ENCODE measurements around the gene PREX1. TPM values are rescaled to one million over a fixed set of nuclear protein-coding genes. Genes with fewer than 3 reads are reported as not detected.

Gene PREX1
- total RNA-seq, 1 donor from 2014 or later = 68.2 TPM

DNA sequence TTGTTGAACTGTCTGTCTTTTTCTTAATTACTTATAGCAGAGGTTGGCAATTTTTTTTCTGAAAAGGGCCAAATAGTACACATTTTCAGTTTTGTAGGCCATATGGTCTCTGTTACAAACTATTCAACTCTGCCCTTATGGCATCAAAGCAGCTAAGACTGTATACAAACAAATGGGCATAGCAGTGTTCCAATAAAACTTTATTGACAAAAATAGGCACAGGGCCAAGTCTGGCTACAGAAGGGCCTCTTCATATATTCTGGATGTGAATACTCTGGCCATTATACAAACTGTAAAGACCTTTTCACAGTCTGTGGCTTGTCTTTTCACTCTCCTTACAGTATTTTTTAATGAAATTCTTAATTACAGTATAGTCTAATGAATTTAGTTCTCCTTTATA lies 132.1 kb downstream of the PREX1 start:
- no peak for DNase-seq (ENCODE audit: low spot score)
- no peaks in the 10 kb centered on the region for H3K27me3 Mint-ChIP-seq (ENCODE audit: insufficient read depth)
- H3K9me3 Mint-ChIP-seq = no peaks in the 10 kb centered on the region
- H3K27ac Mint-ChIP-seq = no peak overlapping the region
- H3K4me1 Mint-ChIP-seq (ENCODE audit: low read depth) = peaks cover 19% of the 10 kb centered on the region
- intact Hi-C loops (cut with micrococcal nuclease) = no loop called here
- H3K36me3 Mint-ChIP-seq (ENCODE audit: low read depth) = peaks cover 59% of the 10 kb centered on the region
- H3K4me3 Mint-ChIP-seq = no peak overlapping the region

DNA sequence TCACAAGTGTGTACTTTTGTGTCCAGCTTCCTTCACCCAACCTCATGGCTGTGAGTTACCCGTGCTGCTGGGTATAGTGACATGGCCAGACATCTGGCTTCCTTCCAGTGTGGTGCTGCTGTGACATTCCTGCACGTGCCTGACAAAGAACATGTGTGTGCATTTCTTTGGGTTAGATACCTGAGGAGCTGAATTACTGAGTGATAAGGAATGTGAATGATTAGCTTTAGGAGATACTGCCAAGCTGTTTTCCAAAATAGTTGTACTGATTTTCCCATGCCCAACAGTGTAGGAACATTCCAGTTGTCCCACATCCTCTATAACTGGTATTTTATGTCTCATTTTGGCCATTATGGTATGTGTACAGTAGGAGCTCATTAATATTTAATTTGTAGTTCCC lies 132.5 kb downstream of the PREX1 start:
- intact Hi-C loops (cut with micrococcal nuclease) = no loop called here
- DNase-seq (ENCODE audit: low spot score) = no peak
- H3K27ac Mint-ChIP-seq = peak overlapping the region; percentile 64
- peaks cover 56% of the 10 kb centered on the region for H3K36me3 Mint-ChIP-seq (ENCODE audit: low read depth)
- H3K4me1 Mint-ChIP-seq (ENCODE audit: low read depth) = peaks cover 19% of the 10 kb centered on the region
- no peaks in the 10 kb centered on the region for H3K27me3 Mint-ChIP-seq (ENCODE audit: insufficient read depth)
- H3K4me3 Mint-ChIP-seq = no peak overlapping the region
- no peaks in the 10 kb centered on the region for H3K9me3 Mint-ChIP-seq

DNA sequence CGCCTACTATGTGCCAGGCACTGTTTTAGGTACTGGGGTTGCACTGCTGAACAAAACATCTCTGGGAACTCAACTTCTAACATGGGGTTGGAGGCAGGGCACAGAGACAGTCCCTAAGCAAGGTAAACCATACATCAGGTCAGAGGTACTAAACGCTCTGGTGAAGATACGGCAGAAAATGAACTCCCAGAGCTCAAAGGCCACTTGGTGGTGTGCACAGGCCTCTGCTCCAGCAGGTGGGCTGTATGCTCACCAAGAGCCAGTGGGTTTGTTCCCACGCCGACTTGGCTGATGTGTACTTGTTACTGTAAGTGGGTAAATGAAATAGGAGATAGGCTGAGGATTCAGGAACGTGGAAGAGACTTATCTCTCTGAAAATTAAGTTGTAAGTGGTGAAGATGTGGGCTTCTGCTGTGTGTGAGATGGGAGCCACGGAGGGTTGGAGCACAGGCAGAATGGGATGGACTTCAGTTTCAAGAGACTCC lies 133.4 kb downstream of the PREX1 start:
- no peaks in the 10 kb centered on the region for H3K9me3 Mint-ChIP-seq
- H3K27me3 Mint-ChIP-seq (ENCODE audit: insufficient read depth) = no peaks in the 10 kb centered on the region
- DNase-seq (ENCODE audit: low spot score) = no peak
- peaks cover 54% of the 10 kb centered on the region for H3K36me3 Mint-ChIP-seq (ENCODE audit: low read depth)
- intact Hi-C loops (cut with micrococcal nuclease) = no loop called here
- peaks cover 18% of the 10 kb centered on the region for H3K4me1 Mint-ChIP-seq (ENCODE audit: low read depth)
- no peak overlapping the region for H3K27ac Mint-ChIP-seq
- no peak overlapping the region for H3K4me3 Mint-ChIP-seq

DNA sequence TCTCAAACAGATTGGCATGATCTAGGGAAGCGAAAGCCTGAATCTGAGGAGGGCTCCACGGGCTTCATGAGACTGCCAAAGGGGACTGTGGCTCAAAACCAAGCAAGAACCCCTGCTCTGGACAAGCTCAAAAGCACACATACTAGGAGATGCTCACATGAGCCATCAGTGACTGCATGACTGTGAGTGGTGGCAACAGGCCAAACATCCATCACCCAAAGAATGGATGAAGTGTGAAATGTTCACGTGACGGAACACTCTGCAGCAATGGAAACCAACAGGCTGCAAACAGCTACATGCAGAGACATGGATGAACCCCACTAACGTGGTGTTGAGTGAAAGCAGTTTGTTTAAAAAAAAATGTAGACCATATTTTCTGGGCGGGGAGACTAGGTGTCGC lies 136.3 kb downstream of the PREX1 start:
- Mint-ChIP-seq H3K9me3 (no peaks in the 10 kb centered on the region), H3K27ac (no peak overlapping the region), H3K27me3 (ENCODE audit: insufficient read depth) (no peaks in the 10 kb centered on the region), H3K36me3 (ENCODE audit: low read depth) (peaks cover 49% of the 10 kb centered on the region), H3K4me1 (ENCODE audit: low read depth) (peaks cover 25% of the 10 kb centered on the region), H3K4me3 (no peak overlapping the region)
- no peak for DNase-seq (ENCODE audit: low spot score)
- intact Hi-C loops (cut with micrococcal nuclease) = no loop called here

DNA sequence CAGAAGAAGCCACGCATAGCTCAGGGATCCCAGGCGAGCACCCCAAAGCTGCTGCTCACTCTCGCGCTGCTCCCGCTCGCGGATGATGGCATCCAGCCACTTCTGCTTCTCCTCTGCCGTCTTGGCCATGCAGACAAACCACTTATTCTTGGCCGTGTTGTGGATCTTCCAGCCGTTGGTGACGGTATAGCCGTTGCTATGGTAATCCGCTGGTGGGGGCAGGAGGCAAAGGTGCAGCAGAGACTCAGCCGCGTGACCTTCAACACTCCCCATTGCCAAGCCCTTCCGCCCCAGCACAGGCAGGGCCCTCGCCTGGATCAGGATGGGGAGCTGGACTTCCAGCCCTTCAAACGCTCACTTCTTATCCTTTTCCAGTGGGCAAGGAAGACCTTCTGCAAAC lies 136.9 kb downstream of the PREX1 start:
- H3K9me3 Mint-ChIP-seq = no peaks in the 10 kb centered on the region
- H3K36me3 Mint-ChIP-seq (ENCODE audit: low read depth) = peaks cover 45% of the 10 kb centered on the region
- intact Hi-C loops (cut with micrococcal nuclease) = no loop called here
- no peaks in the 10 kb centered on the region for H3K27me3 Mint-ChIP-seq (ENCODE audit: insufficient read depth)
- no peak overlapping the region for H3K4me3 Mint-ChIP-seq
- no peak for DNase-seq (ENCODE audit: low spot score)
- H3K27ac Mint-ChIP-seq = no peak overlapping the region
- peaks cover 25% of the 10 kb centered on the region for H3K4me1 Mint-ChIP-seq (ENCODE audit: low read depth)

DNA sequence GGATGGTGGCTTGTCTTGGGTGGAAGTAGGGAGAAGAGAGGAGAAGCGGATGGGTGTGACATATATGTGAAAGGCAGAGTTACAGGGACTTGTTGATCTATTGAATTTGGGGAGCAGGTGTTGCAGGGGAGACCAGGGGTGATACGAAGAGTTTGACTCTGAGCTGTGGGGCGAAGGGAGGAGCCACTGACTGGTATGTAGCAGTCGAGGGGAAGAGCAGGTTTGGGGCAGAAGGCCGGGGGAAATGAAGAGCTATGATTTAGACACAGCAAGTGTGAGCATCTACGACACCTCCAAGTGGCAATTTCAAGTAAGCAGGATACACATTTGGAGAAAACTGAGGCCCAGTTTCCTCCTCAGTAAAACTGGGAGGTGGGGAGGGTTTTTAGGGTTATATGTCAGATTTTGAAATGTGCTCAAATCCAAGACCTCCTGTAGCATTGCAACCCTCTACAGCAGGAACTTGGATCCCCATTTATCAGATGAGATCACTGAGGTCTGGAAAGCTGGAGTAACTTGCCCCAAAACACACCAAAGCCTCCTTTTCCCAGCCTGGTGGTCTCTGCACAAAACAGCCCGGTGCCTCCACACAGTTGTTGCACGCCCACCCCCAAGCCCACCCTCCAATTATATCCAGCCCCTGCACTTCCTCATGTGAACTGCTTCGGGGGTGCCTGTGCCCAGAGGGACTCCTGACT lies 137.8 kb downstream of the PREX1 start:
- no peak for DNase-seq (ENCODE audit: low spot score)
- H3K4me3 Mint-ChIP-seq = no peak overlapping the region
- no peaks in the 10 kb centered on the region for H3K27me3 Mint-ChIP-seq (ENCODE audit: insufficient read depth)
- peaks cover 26% of the 10 kb centered on the region for H3K4me1 Mint-ChIP-seq (ENCODE audit: low read depth)
- intact Hi-C loops (cut with micrococcal nuclease) = no loop called here
- H3K27ac Mint-ChIP-seq = peak overlapping the region; percentile 57
- H3K36me3 Mint-ChIP-seq (ENCODE audit: low read depth) = peaks cover 47% of the 10 kb centered on the region
- no peaks in the 10 kb centered on the region for H3K9me3 Mint-ChIP-seq

DNA sequence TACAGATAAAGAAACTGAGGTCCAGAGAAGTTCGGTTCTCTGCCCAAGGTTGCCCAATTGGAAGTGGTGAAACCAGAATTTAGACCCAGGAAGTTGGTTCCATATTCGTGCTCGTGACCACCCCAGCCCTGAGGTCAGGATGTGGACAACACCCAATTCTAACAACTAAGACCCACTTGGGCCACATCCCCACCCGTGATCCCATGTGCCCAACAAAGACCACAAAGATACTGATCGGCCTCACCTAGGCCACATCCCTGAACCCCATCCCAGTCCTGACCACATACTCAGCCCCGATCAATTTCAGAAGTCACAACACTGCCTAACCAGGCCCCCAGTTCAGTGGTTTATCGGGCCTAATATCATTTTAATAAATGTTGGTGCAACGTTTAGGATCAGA lies 138.4 kb downstream of the PREX1 start:
- Mint-ChIP-seq H3K27ac (no peak overlapping the region), H3K4me1 (ENCODE audit: low read depth) (peaks cover 31% of the 10 kb centered on the region), H3K4me3 (no peak overlapping the region), H3K36me3 (ENCODE audit: low read depth) (peaks cover 48% of the 10 kb centered on the region), H3K9me3 (no peaks in the 10 kb centered on the region), H3K27me3 (ENCODE audit: insufficient read depth) (no peaks in the 10 kb centered on the region)
- intact Hi-C loops (cut with micrococcal nuclease) = no loop called here
- DNase-seq (ENCODE audit: low spot score) = no peak

DNA sequence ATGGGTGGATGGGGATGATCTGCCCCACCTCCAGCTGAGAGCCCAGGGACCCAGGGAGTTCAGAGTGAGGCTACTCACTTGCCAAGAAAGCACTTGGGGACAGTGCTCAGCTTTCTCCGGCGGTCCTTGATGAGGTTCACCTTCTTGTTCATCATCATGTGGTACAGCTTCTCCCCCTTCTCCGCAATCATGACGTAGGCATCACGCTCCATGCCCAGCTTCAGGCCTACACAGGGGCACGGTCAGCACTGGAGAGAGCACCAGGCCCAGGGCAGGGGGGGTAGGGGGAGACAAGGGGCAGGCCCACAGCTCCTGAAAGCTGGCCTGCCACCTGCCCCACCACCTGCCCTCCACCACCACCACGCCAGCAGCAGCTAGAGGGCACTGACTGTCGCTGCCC lies 139.2 kb downstream of the PREX1 start:
- Mint-ChIP-seq H3K36me3 (ENCODE audit: low read depth) (peaks cover 53% of the 10 kb centered on the region), H3K4me1 (ENCODE audit: low read depth) (peaks cover 34% of the 10 kb centered on the region), H3K27ac (no peak overlapping the region), H3K9me3 (no peaks in the 10 kb centered on the region), H3K4me3 (no peak overlapping the region), H3K27me3 (ENCODE audit: insufficient read depth) (no peaks in the 10 kb centered on the region)
- intact Hi-C loops (cut with micrococcal nuclease) = no loop called here
- DNase-seq (ENCODE audit: low spot score) = no peak

DNA sequence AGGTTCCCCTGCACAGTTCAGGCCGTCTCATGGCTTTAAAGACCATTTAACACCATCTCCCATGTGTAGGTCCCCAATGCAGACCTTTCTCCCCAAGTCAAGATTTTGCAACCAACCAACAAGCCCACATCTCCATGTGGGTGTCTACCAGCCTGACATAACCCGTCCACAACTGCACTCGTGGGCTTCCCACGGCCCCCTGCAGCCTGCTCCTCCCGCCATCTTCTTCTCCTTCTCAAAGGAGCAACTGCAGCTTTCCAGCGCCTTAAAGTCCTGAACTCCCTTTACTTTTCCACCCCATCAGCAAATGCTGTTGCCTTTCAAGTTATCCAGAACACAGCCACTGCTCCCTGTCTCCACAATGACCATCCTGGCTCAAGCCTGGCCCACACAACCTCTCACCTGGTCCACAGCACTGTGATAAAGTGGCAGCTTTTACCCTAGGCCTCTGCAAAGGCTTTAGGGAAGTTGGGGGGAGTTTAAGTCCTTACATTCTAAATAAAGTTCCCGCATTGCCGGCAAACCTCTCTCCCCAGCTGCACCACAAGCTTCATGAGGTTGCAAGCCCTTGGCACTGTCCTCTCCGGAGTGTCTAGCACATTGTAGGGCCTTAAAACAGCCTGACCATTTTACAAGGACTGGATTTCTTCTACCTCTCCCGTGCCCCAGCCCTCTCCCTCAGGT lies 140.5 kb downstream of the PREX1 start:
- Mint-ChIP-seq H3K9me3 (no peaks in the 10 kb centered on the region), H3K27ac (peak overlapping the region; percentile 40), H3K4me1 (ENCODE audit: low read depth) (peaks cover 37% of the 10 kb centered on the region), H3K27me3 (ENCODE audit: insufficient read depth) (no peaks in the 10 kb centered on the region), H3K36me3 (ENCODE audit: low read depth) (peaks cover 56% of the 10 kb centered on the region), H3K4me3 (no peak overlapping the region)
- intact Hi-C loops (cut with micrococcal nuclease) = no loop called here
- no peak for DNase-seq (ENCODE audit: low spot score)

DNA sequence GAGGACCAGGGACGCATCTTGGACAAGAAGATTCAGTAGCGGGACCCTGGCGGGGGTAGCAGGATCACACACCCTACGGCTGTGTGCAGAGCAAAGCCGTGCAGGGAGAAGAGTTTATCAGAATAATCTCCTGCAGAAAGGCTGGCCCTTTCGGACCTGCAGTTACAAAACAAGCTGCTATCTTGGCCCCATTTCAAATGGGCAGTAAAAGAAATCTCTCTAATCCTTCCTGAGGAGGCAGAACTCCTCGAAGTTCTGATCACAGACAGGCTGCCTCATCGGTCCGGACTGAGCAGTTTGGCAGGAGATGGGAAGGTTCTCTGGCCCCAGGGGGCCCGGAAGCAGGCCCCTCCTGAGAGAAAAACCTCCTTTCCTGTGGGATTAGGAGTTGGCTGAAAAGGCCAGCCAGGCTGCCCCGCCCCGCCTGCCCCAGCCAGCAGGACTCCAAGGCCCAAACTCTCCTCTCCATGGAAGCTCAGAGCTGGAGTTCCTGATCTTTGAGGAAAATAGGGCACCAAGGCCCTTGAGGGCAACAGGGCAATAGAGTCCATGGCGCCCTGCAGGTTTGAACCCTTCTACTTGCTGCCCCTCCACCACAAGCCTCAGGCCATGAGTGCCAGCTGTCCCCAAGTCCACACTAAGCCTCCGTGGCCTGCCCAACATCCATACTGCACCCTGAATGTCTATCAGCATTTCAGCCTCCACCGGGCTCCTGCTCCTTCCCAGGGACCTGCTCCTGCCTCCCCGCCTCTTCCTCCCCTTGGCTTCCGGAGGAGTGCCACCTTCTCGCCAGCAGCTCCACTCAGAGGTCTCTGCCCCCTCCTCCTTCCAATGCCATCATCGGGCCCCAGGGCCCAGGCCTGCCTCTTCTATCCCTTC lies 141.3 kb downstream of the PREX1 start:
- Mint-ChIP-seq H3K9me3 (no peaks in the 10 kb centered on the region), H3K27me3 (ENCODE audit: insufficient read depth) (no peaks in the 10 kb centered on the region), H3K27ac (peak overlapping the region; percentile 40), H3K36me3 (ENCODE audit: low read depth) (peaks cover 54% of the 10 kb centered on the region), H3K4me3 (no peak overlapping the region), H3K4me1 (ENCODE audit: low read depth) (peaks cover 37% of the 10 kb centered on the region)
- DNase-seq (ENCODE audit: low spot score) = no peak
- intact Hi-C loops (cut with micrococcal nuclease) = no loop called here

DNA sequence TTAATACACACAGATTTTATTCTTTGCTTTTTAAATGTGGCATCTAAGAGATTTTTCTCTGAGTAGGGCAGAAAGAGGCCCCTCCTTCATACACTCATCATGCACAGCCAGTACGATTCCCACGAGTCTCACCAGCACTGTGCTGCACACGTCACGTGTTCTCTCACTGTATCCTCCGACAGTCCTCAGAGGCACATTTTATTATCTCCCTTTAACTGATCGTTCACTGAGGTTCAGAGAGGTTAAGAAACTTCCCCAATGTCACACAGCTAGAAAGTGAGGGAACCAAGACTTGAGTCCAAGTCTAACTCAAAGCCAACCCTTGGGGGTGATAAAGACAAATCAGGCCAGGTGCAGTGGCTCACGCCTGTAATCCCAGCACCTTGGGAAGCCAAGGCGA lies 142.5 kb downstream of the PREX1 start:
- Mint-ChIP-seq H3K27ac (peak overlapping the region; percentile 5), H3K27me3 (ENCODE audit: insufficient read depth) (no peaks in the 10 kb centered on the region), H3K9me3 (no peaks in the 10 kb centered on the region), H3K4me3 (no peak overlapping the region), H3K36me3 (ENCODE audit: low read depth) (peaks cover 45% of the 10 kb centered on the region), H3K4me1 (ENCODE audit: low read depth) (peaks cover 37% of the 10 kb centered on the region)
- no peak for DNase-seq (ENCODE audit: low spot score)
- intact Hi-C loops (cut with micrococcal nuclease) = no loop called here

DNA sequence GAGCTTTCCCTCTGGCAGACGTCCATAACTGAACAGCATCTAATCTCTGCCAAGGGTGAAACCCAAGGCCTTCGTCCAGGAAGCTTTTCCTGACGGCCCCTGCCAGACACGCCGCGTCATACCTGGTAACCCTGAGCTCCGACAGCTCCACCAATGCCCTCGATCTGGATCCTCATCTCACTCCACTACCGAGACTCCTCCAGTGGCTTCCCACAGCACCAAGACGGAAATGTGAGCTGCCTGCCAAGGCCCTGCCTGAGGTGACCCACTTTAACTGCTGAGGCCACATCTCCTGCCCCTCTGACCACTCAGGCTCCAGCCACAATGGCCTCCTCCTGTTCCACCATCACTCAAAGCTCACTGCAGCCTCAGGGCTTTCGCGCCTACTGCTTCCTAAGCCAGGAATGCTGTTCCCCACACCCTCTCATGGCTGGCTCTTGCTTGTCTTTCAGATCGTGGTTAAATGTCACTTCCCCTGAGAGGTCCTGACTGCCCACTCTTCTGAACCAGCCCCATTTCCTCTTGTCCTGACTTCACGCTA lies 143.2 kb downstream of the PREX1 start:
- H3K27ac Mint-ChIP-seq = no peak overlapping the region
- H3K27me3 Mint-ChIP-seq (ENCODE audit: insufficient read depth) = no peaks in the 10 kb centered on the region
- H3K4me1 Mint-ChIP-seq (ENCODE audit: low read depth) = peaks cover 32% of the 10 kb centered on the region
- intact Hi-C loops (cut with micrococcal nuclease) = no loop called here
- peaks cover 41% of the 10 kb centered on the region for H3K36me3 Mint-ChIP-seq (ENCODE audit: low read depth)
- DNase-seq (ENCODE audit: low spot score) = no peak
- H3K9me3 Mint-ChIP-seq = no peaks in the 10 kb centered on the region
- H3K4me3 Mint-ChIP-seq = no peak overlapping the region
